NCI-H1694 treated with DMSO at 0.1 percent for 48 hours (cell line): ENCODE measurements around the gene GPR171.

Experiments used
- DNase-seq: peaks from one replicate; lab custom pipeline; 2025; lab: John Stamatoyannopoulos, UW

GPR171 gene

GRCh38 chr3:151213881-151214280 is 10.9 kb upstream of the GPR171 start:
- DNase-seq, result no peak

GRCh38 chr3:151213151-151213550 is 10.1 kb upstream of the GPR171 start:
- no peak for DNase-seq

DNA sequence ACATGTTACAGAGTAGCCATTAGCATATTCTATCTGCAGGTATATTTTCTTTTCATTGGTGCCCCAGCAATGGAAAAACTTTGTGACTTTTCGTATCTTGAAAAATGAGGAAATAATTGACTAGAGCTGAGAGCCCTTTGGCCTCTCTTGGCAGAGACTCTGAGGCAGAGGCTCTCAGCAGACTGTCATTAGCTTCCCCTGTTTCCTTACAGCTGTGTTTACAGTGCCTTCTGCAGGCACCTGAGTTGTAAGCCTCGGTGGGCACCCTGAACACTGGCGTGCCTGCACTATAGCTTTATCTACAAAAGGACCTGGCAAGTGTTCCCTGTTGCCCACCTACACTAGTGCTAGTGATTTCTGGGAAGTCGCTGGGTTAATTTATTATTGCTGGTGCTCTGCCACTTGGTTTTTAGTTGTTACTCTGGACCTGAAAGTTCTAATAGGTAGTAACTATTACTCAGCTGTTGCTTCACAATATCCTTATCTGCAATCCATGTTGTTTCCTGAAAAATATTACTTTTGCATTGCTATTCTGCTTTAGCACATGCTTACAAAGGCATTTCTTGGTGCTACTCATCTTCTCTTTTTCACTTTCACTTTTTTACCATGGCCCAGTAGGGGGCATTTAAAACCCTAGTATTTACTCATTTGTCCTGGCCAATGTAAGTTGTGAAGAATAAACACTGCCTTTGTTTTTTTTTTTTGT is 7.8 kb upstream of the GPR171 start:
- DNase-seq, result no peak

GRCh38 chr3:151209654-151210053 is 6.6 kb upstream of the GPR171 start:
- no peak for DNase-seq

DNA sequence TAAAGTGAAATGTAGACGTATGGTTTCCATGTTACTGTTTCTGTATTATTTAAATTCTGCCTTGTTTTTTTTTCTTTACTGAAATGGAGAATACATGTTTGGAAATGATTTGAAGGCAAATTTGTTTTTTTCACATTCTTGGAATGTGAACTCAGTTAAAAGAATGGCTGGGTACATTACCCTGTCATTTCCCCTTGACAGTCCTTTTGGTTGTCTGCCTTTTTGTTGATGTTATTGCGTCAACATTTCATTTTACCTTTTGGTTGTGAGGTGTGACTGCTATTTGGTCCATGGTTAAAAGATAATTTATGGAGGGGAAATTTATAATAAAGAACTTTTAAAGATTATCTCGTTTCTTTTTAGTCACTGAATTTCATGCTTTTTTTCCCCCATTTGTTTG is 3.2 kb upstream of the GPR171 start:
- DNase-seq, result no peak

DNA sequence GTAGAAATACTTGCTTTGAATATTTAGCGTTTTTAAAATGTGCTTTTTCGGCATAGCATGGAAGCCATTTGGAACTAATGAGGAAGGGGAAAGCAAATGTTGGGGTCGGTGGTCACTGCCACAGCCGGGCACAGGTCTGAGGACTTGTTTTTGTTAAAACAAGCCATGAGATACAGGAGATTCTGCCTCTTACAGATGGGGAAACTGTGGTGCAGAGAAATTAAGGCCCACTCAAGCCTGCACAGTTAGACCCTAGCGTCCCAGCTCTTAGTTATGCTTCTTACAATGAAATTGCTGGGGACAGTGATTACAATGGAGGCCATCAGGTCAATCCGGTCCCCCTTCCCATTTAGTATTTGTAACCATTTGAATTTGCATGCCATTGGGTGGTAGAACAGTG is 2.5 kb upstream of the GPR171 start:
- DNase-seq, result no peak

- no peak for DNase-seq
These were observed 1.8 kb upstream of the GPR171 start for GRCh38 chr3:151204530-151205402.

DNA sequence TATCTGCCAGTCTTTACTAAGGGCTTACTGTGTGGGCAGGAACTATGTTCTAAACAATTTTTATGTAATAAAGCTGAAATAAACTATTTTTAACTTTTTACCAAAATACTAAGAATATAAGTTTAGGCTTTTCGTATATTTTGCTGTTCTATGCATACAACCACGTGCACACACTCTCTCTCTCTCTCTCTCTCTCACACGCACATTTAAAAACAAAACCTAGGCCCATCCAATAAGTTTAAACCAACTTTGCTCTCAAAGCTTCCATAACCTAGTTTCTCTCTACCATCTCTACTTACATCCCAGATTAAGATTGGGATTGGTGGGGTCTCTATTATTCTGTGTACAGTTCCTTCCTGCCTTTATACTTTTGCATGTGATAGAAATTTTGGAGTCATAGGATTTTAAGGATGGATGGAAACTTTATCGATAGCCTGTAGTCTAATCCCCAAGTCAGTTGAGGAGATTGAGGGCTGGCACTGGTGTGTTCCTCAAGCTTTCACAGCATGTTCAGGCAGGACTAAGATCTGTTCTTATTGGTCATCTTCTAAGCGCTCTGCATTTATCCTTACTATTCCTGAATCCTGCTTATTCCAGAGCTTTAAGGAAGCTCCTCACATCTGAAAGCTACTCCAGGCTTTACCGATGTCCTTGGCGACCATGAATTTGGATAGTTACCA is 1.8 kb downstream of the GPR171 start:
- DNase-seq, result no peak

DNA sequence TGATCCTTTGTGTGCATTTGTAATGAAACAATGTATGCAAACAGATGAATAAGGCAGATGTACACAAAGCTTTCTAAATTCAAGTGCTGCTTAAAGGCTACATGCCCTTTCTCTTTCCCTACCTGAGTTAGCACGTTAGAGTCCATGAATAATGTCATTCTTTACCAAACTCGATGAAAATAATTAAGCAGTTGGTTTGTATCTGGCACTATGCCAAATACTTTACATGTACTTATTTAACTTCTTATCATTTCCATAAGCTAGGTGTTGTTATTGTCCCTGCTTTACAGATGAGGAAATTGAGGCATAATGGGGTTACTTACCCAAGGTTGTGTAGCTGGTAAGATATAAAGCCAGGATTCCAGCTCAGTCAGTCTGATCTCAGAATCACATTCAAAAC is 2.4 kb downstream of the GPR171 start:
- no peak for DNase-seq

DNA sequence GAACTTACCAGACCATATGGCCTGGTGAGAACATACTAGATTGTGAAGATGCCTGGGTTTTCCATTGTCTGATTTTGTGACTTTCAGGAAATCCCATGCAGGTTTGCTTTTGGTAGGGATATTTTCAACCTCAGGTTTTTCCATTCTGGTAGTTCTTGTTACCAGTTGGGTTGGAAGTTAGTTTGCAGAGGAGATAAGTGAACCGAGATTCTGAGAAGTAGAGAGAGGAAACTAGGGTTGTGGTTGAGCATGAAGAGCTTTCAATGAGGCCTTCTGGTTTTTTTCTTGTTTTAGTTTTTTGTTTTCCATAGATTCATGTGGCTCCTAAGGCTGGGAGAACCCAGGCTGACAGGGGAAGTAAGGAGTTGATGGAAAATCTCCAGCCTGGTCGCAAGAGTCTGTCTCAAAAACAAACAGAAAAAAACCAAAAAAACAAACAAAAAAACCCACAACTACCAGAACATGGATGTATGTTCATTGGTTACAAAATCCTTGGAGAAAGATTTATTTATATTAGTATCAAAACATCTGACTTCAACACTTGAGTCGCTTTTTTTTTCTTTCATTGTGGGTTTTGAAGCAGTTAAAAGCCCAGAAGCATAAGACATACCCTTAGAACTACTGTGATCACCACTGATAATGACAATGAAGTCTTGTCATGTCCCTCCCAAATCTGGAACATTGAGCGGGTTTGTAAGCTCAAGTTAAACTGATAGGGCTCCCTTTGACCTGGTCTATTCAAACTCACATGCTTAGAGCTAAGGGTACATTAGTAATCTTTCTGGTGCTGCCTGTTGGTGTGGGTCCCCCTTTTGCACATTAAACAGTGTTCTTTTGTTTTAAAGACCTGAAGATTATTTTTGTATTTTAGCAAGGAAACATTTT is 3.2 kb downstream of the GPR171 start:
- no peak for DNase-seq

DNA sequence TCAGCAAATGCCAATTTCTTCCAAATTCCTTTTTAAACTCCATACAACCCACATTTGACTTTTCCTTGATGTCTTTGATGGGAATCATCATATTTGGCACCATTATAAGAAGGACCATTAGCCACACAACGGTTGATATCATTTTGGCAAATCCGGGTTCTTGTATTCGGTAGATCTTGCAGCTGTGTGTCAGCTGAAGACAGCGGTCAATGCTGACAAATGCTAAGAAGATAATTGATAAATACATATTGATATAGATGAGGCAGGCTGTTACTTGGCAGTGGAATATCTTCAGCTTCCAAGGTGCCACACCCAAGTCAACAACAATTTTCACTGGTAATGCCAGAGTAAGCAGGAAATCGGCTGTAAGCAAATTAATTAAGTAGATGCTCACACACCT is 4.2 kb downstream of the GPR171 start:
- DNase-seq, result no peak

DNA sequence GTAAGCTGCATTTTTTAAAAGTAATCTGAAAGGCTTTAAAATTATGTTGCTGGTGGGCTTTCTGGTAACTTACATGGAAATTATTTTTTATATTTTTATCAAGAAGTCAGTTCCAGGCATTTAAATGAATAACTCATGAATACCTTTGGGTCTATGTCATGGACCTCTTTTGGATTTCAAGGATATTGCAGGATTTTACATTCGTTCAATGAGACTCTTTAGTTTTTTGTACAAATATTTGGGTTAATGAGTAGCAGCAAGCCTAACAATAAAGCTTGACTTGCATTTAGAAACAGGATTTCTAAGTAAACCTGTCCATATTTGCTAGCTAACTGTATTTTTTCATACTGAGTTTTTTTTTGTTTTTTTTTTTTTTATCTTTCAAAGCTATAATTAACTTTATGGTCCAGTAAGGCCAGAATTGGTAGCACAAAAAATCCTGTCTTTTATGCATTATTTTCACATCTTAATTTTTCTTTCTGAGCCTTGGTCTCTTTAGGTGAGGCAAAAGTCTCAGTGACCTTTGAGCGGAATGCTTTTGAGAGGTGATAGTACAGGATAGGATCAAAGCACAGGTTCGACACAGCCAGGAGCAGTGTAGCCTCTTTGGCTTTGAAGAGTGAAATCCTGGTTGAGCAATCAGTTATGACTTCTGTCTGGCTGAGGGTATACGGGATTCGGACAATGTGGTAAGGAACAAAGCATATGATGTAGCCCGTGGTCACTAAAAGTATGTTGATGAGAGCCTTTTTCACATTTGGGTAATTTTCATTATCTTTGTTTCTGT is 4.8 kb downstream of the GPR171 start:
- no peak for DNase-seq

DNA sequence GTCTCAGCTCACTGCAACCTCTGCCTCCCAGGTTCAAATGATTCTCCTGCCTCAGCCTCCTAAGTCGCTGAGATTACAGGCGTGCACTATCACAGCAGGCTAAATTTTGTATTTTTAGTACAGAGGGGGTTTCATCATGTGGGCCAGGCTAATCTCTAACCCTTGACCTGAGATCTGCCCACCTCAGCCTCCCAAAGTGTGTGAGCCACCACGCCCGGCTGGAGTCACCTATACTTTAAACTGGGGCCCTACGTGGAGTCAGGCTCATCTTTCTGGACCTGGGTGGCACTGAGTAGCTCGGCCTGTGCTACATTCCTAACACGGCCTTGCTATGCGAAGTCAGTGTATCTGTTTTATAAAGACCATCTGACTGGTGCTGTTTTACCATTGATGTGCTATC is 5.8 kb downstream of the GPR171 start:
- no peak for DNase-seq

DNA sequence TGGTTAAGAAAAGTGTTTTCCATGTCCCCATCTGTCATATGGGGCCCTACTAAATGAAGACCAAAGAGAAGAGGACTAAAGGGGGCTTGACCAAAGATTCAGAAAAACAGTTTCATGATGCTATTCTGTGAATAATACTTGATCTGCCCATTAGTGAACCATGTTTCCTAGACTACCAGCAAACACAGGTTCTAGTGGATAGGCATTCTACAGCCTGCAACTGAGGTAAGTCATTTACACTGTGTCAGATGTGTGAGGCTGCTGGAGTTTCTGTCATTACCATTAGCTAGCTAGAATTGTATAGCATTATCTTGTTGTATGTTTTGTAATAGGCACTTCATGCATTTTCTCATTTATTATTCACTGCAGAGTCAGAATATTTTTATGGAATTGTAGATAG is 6.6 kb downstream of the GPR171 start:
- no peak for DNase-seq

- no peak for DNase-seq
These were observed 7.2 kb downstream of the GPR171 start for GRCh38 chr3:151195826-151196225.

DNA sequence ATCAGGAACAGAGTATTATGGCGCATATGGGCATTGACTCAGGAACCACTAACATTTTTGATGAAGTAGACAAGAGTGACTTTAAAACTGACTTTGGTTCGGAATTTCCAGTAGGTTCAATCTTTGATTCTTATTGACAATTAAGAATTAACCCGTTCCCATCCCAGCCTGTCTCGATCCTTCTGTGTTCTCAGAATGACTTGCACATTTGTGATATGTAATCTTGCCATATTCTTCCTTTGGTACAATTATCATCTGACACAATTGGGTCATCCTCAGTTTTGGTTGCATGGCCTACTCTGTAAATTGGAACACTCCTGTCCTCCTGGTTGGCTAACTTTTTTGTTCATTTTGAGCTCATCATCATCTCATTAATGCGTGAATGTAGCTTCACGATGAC is 10.5 kb downstream of the GPR171 start:
- DNase-seq, result no peak

- no peak for DNase-seq
These were observed 11.9 kb downstream of the GPR171 start for GRCh38 chr3:151191095-151191494.

DNA sequence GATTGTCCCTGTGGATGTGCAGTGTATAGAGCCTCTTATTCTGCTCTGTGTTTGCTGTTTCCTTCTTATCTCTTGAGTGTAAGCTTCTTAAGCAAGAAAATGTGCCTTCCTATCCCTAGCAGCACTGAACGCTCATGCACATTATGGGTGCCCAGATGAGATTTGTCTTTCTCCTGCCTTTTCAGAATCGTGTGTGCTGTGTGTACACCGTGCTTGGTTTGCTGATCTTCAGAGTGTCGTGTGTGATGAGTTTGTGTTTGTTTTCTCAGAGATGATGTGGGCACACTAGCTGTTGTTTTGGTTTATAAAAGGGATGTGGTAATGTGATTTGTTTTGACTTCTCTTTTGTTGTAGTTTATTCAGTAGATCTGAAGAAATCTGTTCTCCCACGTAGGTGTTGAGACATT is 19.7 kb downstream of the GPR171 start:
- DNase-seq, result no peak

DNA sequence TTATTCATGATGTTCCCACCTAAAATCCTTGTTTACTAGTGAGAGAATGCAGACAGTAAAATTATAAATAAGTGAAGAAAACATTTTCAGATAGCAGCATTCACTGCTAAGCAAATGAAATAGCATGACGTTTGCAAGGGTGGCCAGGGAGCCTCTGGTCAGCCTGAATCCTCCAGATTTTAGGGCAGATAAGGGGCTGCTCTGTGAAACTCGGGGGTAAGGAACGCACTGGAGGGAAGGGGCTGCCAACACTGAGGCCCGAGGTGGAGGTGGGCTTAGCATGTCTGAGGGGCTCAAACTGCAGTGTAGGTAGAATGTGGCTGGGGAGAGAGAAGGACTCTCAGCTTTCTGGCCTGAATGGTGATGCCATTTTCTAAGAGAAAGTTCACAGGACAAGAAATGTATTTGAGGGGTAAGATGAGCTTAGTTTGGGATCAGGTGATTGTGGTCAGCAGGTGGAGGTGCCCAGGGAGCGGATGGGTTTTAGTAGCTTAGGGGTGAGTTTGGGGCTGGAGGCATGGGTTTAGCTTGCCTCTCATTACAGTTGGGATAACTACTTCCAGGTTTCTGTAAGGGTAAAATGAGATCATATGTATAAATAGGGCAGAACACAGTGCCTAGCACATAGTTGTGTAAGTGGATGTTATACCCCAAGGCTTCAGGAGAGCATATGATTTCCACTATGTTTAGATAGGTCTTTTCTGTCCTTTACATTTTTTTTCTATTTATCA is 20.5 kb downstream of the GPR171 start:
- no peak for DNase-seq

- no peak for DNase-seq
These were observed 24.7 kb downstream of the GPR171 start for GRCh38 chr3:151178208-151178845.
